B cell (primary cell): ENCODE results near the gene TPI1.
"Not testable (repeated sequence)": the region's sequence is repeated elsewhere in the genome, so short reads cannot be mapped to it uniquely, and the experiment has no call there.

Experiments used
- EZH2 ChIP-seq: IDR thresholded peaks from 2 replicates; pipeline ENCODE4 v1.6.1; 2012; ENCODE audit warnings: borderline replicate concordance, low read depth, mild to moderate bottlenecking, moderate library complexity, low read length; ENCODE audit not compliant: insufficient read depth, poor library complexity, severe bottlenecking
- TF ChIP-seq, protein P1 (sequence below): fragments of 200-600 bp; IDR thresholded peaks from one replicate; pipeline ENCODE4 v1.8.0; 2022; ENCODE audit warnings: antibody characterized with exemption, mild to moderate bottlenecking

DNA sequence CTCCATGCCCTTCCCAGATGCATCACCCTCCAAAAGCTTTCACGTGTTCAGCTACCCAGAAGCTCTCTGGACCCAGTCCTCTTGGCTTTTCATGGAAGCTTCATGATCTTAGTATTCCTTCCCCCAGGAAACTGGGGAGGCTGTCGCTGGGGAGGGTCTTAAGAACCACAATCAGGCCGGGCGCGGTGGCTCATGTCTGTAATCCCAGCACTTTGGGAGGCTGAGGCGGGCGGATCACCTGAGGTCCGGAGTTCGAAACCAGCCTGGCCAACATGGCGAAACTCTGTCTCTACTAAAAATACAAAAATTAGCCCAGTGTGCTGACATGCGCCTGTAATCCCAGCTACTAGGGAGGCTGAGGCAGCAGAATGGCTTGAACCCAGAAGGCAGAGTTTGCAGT, 40.8 kb downstream of the TPI1 start:
- TF ChIP-seq, protein P1, sequence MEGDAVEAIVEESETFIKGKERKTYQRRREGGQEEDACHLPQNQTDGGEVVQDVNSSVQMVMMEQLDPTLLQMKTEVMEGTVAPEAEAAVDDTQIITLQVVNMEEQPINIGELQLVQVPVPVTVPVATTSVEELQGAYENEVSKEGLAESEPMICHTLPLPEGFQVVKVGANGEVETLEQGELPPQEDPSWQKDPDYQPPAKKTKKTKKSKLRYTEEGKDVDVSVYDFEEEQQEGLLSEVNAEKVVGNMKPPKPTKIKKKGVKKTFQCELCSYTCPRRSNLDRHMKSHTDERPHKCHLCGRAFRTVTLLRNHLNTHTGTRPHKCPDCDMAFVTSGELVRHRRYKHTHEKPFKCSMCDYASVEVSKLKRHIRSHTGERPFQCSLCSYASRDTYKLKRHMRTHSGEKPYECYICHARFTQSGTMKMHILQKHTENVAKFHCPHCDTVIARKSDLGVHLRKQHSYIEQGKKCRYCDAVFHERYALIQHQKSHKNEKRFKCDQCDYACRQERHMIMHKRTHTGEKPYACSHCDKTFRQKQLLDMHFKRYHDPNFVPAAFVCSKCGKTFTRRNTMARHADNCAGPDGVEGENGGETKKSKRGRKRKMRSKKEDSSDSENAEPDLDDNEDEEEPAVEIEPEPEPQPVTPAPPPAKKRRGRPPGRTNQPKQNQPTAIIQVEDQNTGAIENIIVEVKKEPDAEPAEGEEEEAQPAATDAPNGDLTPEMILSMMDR = not testable (repeated sequence)
- TF ChIP-seq EZH2 = not testable (repeated sequence)
